Measurements from ENCODE around the gene ZSWIM8.
"Not testable (repeated sequence)": the region's sequence is repeated elsewhere in the genome, so short reads cannot be mapped to it uniquely, and the experiment has no call there.

The ZSWIM8 gene

GRCh38 chr10:73773152-73773879 is 12.1 kb upstream of the ZSWIM8 start:
- no peak for DNase-seq (ENCODE audit: low read depth in 2 of 2)

- DNase-seq (ENCODE audit: low read depth in 2 of 2), result no peak
Observed at GRCh38 chr10:73774637-73775036, 10.8 kb upstream of the ZSWIM8 start.

DNA sequence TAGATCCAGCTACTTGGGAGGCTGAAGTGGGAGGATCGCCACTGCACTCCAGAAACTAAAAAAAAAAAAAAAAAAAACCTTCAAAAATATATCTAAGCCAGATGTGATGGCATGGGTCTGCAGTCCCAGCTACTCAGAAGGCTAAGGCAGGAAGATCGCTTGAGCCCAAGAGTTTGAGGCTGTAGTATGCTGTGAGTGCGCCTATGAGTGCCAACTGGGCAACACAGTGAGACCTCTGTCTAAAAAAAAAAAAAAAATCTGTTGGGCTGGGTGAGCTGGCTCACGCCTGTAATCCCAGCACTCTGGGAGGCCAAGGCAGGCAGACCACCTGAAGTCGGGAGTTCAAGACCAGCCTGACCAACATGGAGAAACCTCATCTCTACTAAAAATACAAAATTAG is 6.4 kb upstream of the ZSWIM8 start:
- no peak for DNase-seq (ENCODE audit: low read depth in 2 of 2)

- no peak for DNase-seq (ENCODE audit: low read depth in 2 of 2)
Observed at GRCh38 chr10:73779539-73780197, 5.7 kb upstream of the ZSWIM8 start.

- DNase-seq (ENCODE audit: low read depth in 2 of 2), result no peak
Observed at GRCh38 chr10:73780301-73780700, 5.1 kb upstream of the ZSWIM8 start.

DNA sequence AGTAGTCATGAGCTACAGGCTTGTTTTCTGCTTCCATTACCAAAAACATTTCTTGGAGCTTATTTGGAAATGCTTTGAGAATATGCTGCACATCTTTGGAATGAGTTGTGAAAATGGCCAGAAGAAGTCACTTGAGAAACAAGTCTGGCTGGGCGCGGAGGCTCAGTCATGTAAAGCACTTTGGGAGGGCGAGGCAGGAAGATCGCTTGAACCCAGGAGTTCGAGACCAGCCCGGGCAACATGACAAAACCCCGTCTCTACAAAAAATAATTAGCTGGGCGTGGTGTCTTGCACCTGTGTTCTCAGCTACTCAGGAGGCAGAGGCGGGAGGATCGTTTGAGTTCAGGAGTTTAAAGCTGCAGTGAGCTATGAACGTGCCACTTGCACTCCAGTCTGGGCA is 4.4 kb upstream of the ZSWIM8 start:
- no peak for DNase-seq (ENCODE audit: low read depth in 2 of 2)

DNA sequence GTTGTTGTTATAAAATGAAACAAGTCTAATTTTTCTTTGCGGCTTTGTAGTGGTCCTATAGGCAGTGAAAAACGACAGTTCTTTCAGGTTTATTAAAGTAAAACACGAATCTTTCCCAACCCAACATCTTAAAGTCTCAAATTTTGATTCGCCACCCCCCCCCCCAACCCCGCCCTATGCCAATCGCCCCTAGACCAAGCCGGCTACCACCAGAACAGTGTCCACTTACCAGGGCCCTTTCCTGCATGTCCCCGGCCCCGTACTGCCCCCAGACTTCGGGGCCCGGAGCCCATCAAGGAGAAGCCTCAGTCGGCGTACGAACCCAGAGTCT is 3.9 kb upstream of the ZSWIM8 start:
- no peak for DNase-seq (ENCODE audit: low read depth in 2 of 2)

- peak; percentile 76 to 81 for DNase-seq (ENCODE audit: low read depth in 2 of 2)
Observed at GRCh38 chr10:73781879-73782748, 3.3 kb upstream of the ZSWIM8 start, which contains the start of gene CHCHD1. Gene CHCHD1 (plus strand): TSS chr10:73782048. CDS start chr10:73782076, 28 bp downstream.

DNA sequence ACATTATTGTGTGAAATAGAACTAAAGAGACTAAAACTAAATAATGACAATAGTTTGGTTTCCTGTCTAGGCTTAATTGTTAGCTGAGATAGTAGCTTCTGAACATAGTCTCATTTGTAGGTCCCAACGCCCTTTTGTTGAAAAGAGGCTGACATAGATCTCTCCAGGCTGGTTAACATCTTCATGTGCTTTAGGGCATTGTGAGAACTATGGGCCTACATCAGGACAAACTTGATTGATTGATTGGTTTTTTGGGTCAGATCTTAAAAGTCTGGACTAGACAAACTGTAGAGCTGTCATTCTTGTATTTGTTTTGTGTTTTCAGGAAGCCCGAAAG is 2.7 kb upstream of the ZSWIM8 start:
- DNase-seq (ENCODE audit: low read depth in 2 of 2), result no peak

DNA sequence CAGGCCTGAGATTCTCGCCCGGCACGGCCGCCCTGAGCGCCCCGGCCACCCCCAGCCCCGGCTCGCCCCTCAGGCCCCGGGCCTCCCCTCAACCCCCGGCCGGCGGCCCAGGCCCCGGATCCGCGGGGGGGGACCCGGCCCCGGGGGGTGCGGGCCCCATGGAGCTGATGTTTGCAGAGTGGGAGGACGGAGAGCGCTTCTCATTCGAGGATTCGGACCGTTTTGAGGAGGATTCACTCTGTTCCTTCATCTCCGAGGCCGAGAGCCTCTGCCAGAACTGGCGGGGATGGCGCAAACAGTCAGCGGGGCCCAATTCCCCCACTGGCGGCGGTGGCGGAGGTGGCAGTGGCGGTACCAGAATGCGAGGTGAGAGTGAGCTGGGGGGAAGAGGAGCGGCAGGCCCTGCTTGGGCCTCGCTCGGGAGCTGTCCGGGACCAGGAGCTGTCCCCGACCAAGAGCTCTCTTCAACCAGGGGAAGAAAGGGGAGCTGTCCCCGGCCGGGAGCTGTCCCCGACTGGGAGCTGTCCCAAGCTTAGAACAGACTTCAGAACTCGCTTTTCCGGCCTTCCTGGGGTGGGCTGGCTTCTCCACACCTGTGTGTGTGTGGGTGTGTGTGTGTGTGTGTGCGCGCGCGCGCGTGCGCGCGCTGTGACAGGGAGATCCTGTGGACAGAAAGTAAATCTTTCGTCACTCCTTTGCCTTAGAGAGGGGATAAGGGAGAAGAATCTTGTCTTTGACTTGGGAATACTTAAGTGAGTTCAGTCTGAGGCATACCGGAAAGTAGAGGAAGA is 510 bp downstream of the ZSWIM8 start:
- no peak for DNase-seq (ENCODE audit: low read depth in 2 of 2)

DNA sequence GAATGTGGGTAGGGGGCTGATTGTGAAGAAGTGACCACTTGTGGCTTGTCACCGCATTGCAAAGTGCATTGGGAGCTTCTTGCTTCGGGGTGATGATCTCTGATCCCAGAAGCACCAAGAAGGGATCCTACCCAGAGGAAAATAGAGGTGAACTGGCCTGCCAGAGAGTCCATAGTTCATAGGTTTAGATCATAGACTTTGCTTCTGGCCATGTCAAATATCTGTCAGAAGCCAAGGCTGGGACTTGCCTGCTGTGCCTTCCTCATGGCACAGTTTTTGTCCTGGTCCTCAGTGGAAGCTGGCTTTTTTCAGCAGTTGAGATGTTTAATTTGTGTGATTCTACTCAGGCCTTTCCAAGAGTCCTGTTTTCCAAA is 1.1 kb downstream of the ZSWIM8 start:
- no peak for DNase-seq (ENCODE audit: low read depth in 2 of 2)

GRCh38 chr10:73787031-73787800 is 1.8 kb downstream of the ZSWIM8 start:
- not testable (repeated sequence) for DNase-seq (ENCODE audit: low read depth in 2 of 2)

- DNase-seq (ENCODE audit: low read depth in 2 of 2), result no peak
Observed at GRCh38 chr10:73788864-73789658, 3.7 kb downstream of the ZSWIM8 start.

DNA sequence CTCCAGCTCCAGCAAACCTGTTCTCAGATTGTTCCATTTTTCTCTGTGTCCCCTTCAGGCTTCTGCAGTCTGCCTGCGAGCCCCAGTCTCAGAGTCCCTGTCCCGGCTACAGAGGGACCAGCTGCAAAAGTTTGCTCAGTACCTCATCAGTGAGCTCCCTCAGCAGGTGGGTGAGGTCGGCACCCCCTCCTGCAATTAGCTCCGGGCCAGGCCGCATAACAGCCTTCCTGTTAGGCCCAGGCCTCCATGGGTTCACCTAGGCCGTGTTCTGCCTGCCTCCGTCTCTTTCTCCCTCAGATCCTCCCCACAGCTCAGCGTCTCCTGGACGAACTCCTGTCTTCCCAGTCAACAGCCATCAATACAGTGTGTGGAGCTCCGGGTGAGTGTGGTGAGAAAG is 4.3 kb downstream of the ZSWIM8 start:
- DNase-seq (ENCODE audit: low read depth in 2 of 2), result no peak

GRCh38 chr10:73790886-73791625 is 5.7 kb downstream of the ZSWIM8 start:
- DNase-seq (ENCODE audit: low read depth in 2 of 2), result no peak

DNA sequence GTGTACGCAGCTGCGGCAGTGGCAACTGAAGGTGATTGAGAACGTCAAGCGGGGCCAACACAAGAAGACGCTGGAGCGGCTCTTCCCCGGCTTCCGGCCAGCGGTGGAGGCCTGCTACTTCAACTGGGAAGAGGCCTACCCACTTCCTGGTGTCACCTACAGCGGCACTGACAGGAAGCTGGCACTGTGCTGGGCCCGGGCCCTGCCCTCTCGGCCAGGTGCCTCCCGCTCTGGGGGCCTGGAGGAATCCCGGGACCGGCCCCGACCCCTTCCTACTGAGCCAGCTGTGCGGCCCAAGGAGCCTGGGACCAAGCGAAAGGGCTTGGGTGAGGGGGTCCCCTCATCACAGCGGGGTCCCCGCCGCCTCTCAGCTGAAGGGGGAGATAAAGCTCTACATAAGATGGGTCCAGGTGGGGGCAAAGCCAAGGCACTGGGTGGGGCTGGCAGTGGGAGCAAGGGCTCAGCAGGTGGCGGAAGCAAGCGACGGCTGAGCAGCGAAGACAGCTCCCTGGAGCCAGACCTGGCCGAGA is 6.5 kb downstream of the ZSWIM8 start:
- no peak for DNase-seq (ENCODE audit: low read depth in 2 of 2)

- DNase-seq (ENCODE audit: low read depth in 2 of 2), result no peak
Observed at GRCh38 chr10:73793456-73793855, 8.1 kb downstream of the ZSWIM8 start.

DNA sequence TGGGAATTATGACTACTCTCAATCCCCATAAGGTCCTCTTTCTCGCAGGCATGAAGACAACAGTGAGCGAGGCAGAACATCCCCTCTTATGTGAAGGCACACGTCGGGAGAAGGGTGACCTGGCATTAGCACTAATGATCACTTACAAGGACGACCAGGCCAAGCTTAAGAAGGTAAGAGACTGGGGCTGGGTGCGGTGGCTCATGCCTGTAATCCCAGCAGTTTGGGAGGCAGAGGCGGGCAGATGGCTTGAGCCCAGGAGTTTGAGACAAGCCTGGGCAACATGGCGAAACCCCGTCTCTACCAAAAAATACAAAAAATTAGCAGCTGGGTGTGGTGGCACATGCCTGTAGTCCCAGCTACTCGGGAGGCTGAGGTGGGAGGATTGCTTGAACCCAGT is 10.1 kb downstream of the ZSWIM8 start:
- not testable (repeated sequence) for DNase-seq (ENCODE audit: low read depth in 2 of 2)

GRCh38 chr10:73796035-73796434 is 10.6 kb downstream of the ZSWIM8 start:
- DNase-seq (ENCODE audit: low read depth in 2 of 2), result not testable (repeated sequence)
